ENCODE results near the gene UBN1. TPM values are rescaled to one million over a fixed set of nuclear protein-coding genes. Genes with fewer than 3 reads are reported as not detected.

Gene UBN1
- total and polyA plus RNA-seq, 4 donors: 7.3 to 19.7 (median 14.2) TPM

- no peak overlapping the region for H3K27ac ChIP-seq (ENCODE audit: low read depth in 1 of 2, low read length in 2 of 2)
- H3K4me3 ChIP-seq (ENCODE audit: low read depth in 1 of 3, low read length in 3 of 3): no peak overlapping the region
- no peak for DNase-seq (ENCODE audit: low spot score)
- no peaks in the 10 kb centered on the region for H3K27me3 ChIP-seq (ENCODE audit: control insufficient read depth in 4 of 4, insufficient read depth in 4 of 4, low read length in 3 of 4)
- peaks cover 0 to 25% (median 11%) of the 10 kb centered on the region in 4 donors for H3K4me1 ChIP-seq (ENCODE audit: control insufficient read depth in 4 of 4, insufficient read depth in 4 of 4, low read length in 3 of 4)
- H3K9me3 ChIP-seq (ENCODE audit: control insufficient read depth in 4 of 4, low read length in 3 of 4): no peaks in the 10 kb centered on the region
- H3K9ac ChIP-seq (ENCODE audit: low read depth in 1 of 2, low read length in 2 of 2): no peak overlapping the region
- WGBS: 93% methylated on average over 16 of the region's 16 CpGs
- peaks cover 0 to 20% (median 7%) of the 10 kb centered on the region in 4 donors for H3K36me3 ChIP-seq (ENCODE audit: control insufficient read depth in 4 of 4, insufficient read depth in 3 of 4, low read depth in 1 of 4, low read length in 3 of 4)
- no peak for TF ChIP-seq HNF4G (IDR thresholded peaks at IDR 0.05)
- TF ChIP-seq REST (IDR thresholded peaks at IDR 0.05): no peak
- no peak for TF ChIP-seq JUND (IDR thresholded peaks at IDR 0.05)
- no peak for TF ChIP-seq FOXA1 (IDR thresholded peaks at IDR 0.05)
- no peak for TF ChIP-seq MAX (IDR thresholded peaks at IDR 0.05)
- TF ChIP-seq, protein P1, sequence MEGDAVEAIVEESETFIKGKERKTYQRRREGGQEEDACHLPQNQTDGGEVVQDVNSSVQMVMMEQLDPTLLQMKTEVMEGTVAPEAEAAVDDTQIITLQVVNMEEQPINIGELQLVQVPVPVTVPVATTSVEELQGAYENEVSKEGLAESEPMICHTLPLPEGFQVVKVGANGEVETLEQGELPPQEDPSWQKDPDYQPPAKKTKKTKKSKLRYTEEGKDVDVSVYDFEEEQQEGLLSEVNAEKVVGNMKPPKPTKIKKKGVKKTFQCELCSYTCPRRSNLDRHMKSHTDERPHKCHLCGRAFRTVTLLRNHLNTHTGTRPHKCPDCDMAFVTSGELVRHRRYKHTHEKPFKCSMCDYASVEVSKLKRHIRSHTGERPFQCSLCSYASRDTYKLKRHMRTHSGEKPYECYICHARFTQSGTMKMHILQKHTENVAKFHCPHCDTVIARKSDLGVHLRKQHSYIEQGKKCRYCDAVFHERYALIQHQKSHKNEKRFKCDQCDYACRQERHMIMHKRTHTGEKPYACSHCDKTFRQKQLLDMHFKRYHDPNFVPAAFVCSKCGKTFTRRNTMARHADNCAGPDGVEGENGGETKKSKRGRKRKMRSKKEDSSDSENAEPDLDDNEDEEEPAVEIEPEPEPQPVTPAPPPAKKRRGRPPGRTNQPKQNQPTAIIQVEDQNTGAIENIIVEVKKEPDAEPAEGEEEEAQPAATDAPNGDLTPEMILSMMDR (IDR thresholded peaks at IDR 0.05; ENCODE audit: low read depth, low read length, missing input control): no peak
- TF ChIP-seq GABPA (IDR thresholded peaks at IDR 0.05 in 1 of 2, conservative IDR thresholded peaks at IDR 0.05 in 1 of 2): no peak
- no peak for TF ChIP-seq SP1 (IDR thresholded peaks at IDR 0.05)
- TF ChIP-seq NR2F2 (IDR thresholded peaks at IDR 0.05): no peak
- no peak for TF ChIP-seq RAD21 (IDR thresholded peaks at IDR 0.05)
- TF ChIP-seq FOXA2 (IDR thresholded peaks at IDR 0.05): no peak
- no peak for TF ChIP-seq YY1 (IDR thresholded peaks at IDR 0.05)
- TF ChIP-seq TAF1 (conservative IDR thresholded peaks at IDR 0.05): no peak
- no peak for TF ChIP-seq ZBTB33 (IDR thresholded peaks at IDR 0.05)
- TF ChIP-seq HNF4A (conservative IDR thresholded peaks at IDR 0.05): no peak
- TF ChIP-seq, protein P2, sequence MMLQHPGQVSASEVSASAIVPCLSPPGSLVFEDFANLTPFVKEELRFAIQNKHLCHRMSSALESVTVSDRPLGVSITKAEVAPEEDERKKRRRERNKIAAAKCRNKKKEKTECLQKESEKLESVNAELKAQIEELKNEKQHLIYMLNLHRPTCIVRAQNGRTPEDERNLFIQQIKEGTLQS (IDR thresholded peaks at IDR 0.05): no peak
- no peak for TF ChIP-seq RXRA (IDR thresholded peaks at IDR 0.05)
- TF ChIP-seq EGR1 (IDR thresholded peaks at IDR 0.05; ENCODE audit: low read depth in 2 of 2): no peak
Observed at GRCh38 chr16:4798456-4798855, 48.8 kb upstream of the UBN1 start.

Data from liver (tissue), 9 donors.